ENCODE data around the gene EPB41. TPM values are rescaled to one million over a fixed set of nuclear protein-coding genes. Genes with fewer than 3 reads are reported as not detected.

The EPB41 gene
- total and polyA plus RNA-seq, 9 of the 15 experiments (the other 6 are each of a cell fraction or from before 2014, with no cell fraction given) = 3.7 to 213 (median 141) TPM

GRCh38 chr1:28886731-28887418 is 27.5 kb upstream of the EPB41 start (continued):
- TF ChIP-seq ZNF277 (CRISPR knock-in tag; IDR thresholded peaks at IDR 0.05; ENCODE audit: borderline replicate concordance) (no peak), ZNF511 (CRISPR knock-in tag; IDR thresholded peaks at IDR 0.05) (peak; percentile 76; the same call in 1 of the 2 replicates), JUNB (CRISPR knock-in tag; conservative IDR thresholded peaks at IDR 0.05) (0 out of 2 replicates have a peak, but pooled peaks have one; percentile 5), USF2 (CRISPR knock-in tag; IDR thresholded peaks at IDR 0.05) (peak; percentile 80), KAT7 (CRISPR knock-in tag; IDR thresholded peaks at IDR 0.05; ENCODE audit: borderline replicate concordance) (0 out of 2 replicates have a peak, but pooled peaks have one; percentile 20), ZNF785 (CRISPR knock-in tag; IDR thresholded peaks at IDR 0.05) (no peak), ZNF740 (CRISPR knock-in tag; IDR thresholded peaks at IDR 0.05) (0 out of 2 replicates have a peak, but pooled peaks have one; percentile 41), ZNF740 (tag; IDR thresholded peaks at IDR 0.05) (no peak), ZSCAN32 (CRISPR knock-in tag; IDR thresholded peaks at IDR 0.05) (no peak), FOS (IDR thresholded peaks at IDR 0.05; ENCODE audit: extremely low read depth, insufficient read length) (peak; percentile 84), GTF2A2 (tag; IDR thresholded peaks at IDR 0.05) (no peak), ZNF12 (CRISPR knock-in tag; IDR thresholded peaks at IDR 0.05) (no peak), MYC (IDR thresholded peaks at IDR 0.05; ENCODE audit: low read depth, low read length) (peak; percentile 49; the same call in 1 of the 2 replicates), MYC (CRISPR knock-in tag; IDR thresholded peaks at IDR 0.05; ENCODE audit: borderline replicate concordance, low read depth) (peak; percentile 91; the same call in 1 of the 2 replicates), JUN (IDR thresholded peaks at IDR 0.05; ENCODE audit: borderline replicate concordance, low read depth, low read length) (no peak), JUN (CRISPR knock-in tag; IDR thresholded peaks at IDR 0.05; ENCODE audit: borderline replicate concordance) (no peak), ZNF518B (CRISPR knock-in tag; IDR thresholded peaks at IDR 0.05) (no peak), NEUROD1 (IDR thresholded peaks at IDR 0.05; ENCODE audit: borderline replicate concordance, low read depth, low read length, partially characterized antibody) (peak; percentile 69), ZBTB17 (CRISPR knock-in tag; IDR thresholded peaks at IDR 0.05) (peak; percentile 85; the same call in 1 of the 2 replicates)
